Measurements from ENCODE around the gene CASP8.
A peak's percentile ranks its signal among the peaks of the same experiment; 100 is the strongest.

DNA sequence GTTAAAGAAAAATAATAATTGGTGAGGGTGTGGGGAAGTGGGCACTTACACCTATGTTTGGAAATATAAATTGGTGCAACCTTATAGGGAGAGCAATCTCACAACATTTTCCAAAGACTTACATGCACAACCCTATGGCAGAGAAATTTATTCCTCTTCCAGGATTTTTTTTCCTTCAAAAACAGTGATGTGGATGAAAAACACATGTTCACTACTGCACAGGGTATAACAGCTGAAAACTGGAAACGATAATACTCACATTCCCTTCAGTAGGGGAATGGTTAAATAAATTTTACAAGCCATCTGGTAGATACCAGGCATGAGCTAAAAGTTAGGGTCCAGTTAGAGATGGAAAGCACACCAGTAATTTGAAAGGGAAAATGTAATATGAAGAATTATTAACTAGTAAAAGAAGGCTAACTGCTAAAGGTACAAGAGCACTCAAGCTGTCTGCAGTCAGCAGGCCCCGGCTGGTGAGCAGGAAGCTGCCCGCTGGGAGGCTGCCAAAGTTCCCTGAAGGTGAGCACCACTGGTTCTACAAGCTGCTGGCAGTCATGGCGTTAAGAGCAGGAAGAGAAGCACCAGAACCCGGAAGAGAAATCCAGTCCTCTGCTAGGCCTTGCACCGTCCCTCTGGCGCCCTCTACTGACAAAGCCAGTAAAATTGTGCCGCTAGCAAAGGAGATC lies 28.4 kb upstream of the CASP8 start:
- TF ChIP-seq POLR2AphosphoS5 (IDR thresholded peaks at IDR 0.05; ENCODE audit: low read depth, low read length) (peak; percentile 67), POLR2A (IDR thresholded peaks at IDR 0.05; ENCODE audit: low read depth, low read length) (peak; percentile 67), SPI1 (IDR thresholded peaks at IDR 0.05; ENCODE audit: low read depth, low read length) (no peak), PAX5 (IDR thresholded peaks at IDR 0.05; ENCODE audit: insufficient read depth, low read length, severe bottlenecking) (no peak), TAF1 (IDR thresholded peaks at IDR 0.05; ENCODE audit: low read depth, low read length) (peak; percentile 78), POU2F2 (IDR thresholded peaks at IDR 0.05; ENCODE audit: low read depth, low read length) (no peak)

Data from GM12891 (cell line).